ENCODE results near the gene THADA.
"Not testable (repeated sequence)": the region's sequence is repeated elsewhere in the genome, so short reads cannot be mapped to it uniquely, and the experiment has no call there.

Gene THADA

GRCh38 chr2:43412114-43412753, 183.6 kb downstream of the THADA start:
- no peak for DNase-seq (ENCODE audit: low read depth)

GRCh38 chr2:43410055-43410604, 185.7 kb downstream of the THADA start:
- DNase-seq (ENCODE audit: low read depth) = no peak

GRCh38 chr2:43408407-43409160, 187.3 kb downstream of the THADA start:
- no peak for DNase-seq (ENCODE audit: low read depth)

GRCh38 chr2:43407935-43408334, 187.9 kb downstream of the THADA start:
- no peak for DNase-seq (ENCODE audit: low read depth)

DNA sequence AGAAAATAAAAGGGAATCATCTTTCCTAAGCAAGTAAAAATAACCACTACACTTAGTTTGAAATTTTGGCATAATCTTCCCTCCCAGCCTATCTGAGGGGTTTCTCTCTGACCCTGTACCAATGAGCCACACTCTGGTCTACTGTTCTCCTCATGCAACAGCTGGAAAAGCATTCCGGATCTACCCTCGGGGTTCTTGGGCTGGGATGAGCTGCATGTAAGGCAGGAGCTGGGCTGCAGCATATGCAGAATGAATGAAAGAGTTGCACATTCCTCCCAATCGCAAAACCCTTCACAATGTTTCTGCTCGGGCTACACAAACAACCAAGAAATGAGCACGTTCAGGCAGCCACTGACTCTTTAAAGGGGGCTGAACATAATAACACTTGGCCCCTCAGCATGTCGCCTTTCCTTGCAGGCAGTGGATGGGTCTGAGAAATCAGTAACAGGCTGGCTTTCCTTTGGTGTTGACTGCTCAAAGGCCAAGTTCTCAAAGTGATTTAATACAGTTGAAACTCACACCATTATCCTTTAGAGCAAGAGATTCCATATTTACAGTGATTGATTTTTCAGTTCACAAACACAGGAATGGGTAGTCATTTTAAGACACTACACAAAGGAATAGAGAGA, 189.1 kb downstream of the THADA start:
- DNase-seq (ENCODE audit: low read depth) = no peak

DNA sequence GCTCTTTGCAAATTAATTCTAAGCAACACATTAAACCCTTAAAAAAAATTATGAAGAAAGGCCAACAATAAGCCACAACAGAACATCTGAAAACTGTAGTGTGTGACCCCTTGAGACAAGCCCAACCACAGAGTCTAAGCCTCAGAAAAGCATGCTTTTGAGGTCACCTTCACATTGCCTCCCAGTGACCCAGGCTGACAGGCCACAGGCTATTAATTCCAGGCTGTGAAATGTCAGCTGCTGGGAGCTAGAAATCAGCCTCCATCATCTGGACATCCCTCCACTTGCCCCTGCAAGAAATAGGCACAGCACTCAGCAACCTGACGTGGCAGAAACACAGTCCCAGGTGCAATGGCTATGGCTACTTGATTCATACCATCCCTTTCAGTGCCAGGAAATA, 190.0 kb downstream of the THADA start:
- no peak for DNase-seq (ENCODE audit: low read depth)

DNA sequence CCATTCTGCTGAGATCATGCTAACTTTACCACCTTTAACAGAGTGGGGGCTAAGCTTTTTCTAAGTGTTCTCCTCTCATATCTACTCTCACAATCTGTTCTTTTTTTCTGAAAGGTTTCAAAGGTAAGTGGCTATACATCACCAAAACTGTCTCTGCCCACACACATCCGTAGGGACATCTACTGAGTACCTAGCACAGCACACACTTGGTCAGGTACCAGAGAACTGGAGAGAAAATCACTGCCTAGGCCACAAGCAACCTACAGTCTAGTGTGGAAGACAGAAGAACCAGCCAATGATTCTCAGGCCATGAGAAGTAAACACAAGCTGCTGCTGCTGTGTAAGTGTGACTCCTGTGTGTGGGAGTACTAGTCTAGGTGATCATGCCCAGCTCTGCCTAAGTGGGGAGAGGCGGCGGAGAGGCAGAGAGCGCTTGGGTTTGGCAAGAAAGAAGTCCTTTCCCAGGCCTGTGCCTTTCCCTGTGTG, 193.3 kb downstream of the THADA start:
- DNase-seq (ENCODE audit: low read depth) = no peak

- no peak for DNase-seq (ENCODE audit: low read depth)
Measured at GRCh38 chr2:43402002-43402401, 193.8 kb downstream of the THADA start.

DNA sequence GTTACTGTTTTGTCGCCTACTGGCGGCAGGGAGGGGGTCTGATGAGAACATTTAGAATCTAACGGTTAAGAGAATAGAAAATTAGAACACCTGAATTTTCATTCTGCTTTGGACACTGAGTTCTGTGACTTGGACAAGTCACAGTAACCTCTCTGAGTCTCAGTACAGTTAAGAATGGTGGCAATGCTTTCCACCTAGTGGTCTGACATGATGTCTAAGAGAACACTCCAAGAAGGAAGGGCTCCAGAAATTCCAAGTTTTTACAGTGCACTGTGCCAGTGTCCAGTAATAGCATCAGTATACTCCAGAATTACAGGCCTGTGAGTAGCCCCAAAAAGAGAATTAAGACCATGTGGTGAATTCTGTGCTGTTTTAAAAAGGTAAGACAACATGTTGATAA, 195.3 kb downstream of the THADA start:
- DNase-seq (ENCODE audit: low read depth) = no peak

GRCh38 chr2:43399515-43400264, 196.1 kb downstream of the THADA start:
- DNase-seq (ENCODE audit: low read depth) = no peak

DNA sequence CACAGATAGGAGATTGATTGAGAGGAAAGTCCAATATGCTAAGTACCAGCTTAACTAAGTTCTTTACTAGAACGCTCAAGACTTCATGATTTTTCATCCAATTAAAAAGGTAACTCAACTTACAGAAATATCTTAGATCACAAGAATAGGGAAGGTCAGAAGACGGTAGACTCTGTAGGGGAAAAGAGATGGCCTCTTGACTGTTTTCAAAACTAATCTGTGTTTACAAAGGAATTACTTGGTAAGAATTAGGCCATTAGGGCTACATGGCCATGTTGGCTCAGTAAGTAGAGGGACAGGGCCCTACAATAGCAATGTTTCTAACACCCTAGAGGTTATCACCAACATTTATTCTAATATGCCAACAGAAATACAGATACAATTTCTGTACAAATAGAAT, 196.7 kb downstream of the THADA start:
- no peak for DNase-seq (ENCODE audit: low read depth)

GRCh38 chr2:43397821-43398220, 198.0 kb downstream of the THADA start:
- DNase-seq (ENCODE audit: low read depth) = no peak

GRCh38 chr2:43397411-43397810, 198.4 kb downstream of the THADA start:
- no peak for DNase-seq (ENCODE audit: low read depth)

DNA sequence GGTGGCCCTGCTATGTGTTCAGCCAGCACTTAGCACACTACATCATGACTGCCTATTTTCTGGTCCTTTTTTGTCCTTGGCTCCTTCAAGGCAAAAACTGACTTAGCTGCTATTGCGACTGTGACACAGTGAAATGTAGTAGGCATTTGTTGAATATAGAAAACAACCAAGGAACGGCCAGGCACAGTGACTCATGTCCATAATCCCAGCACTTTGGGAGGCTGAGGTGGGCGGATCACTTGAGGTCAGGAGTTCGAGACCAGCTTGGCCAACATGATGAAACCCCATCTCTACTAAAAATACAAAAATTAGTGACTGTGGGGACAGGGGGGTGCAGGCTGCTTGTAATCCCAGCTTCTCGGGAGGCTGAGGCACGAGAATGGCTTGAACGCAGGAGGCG, 199.5 kb downstream of the THADA start:
- not testable (repeated sequence) for DNase-seq (ENCODE audit: low read depth)

DNA sequence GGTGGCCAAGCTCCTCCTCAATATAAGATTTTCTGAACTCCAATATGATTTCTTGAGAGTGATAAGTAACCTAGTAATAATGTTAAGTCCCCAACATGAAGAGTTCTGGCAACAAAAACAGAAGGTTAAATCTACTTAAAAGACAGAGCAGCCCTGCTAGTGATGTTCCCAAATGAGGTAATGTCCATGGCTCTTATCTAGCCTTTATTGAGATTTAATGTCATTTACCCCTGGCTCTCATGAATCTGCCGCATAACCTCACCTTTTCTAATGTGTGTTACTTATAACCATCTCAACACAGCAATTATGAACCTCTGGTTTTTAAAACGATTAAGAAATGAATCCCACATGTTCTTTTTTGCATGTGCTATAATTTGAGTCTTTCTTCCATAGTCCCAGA, 201.9 kb downstream of the THADA start:
- no peak for DNase-seq (ENCODE audit: low read depth)

GRCh38 chr2:43391878-43392215, 204.0 kb downstream of the THADA start:
- DNase-seq (ENCODE audit: low read depth) = no peak

- no peak for DNase-seq (ENCODE audit: low read depth)
Measured at GRCh38 chr2:43391201-43391877, 204.5 kb downstream of the THADA start.

DNA sequence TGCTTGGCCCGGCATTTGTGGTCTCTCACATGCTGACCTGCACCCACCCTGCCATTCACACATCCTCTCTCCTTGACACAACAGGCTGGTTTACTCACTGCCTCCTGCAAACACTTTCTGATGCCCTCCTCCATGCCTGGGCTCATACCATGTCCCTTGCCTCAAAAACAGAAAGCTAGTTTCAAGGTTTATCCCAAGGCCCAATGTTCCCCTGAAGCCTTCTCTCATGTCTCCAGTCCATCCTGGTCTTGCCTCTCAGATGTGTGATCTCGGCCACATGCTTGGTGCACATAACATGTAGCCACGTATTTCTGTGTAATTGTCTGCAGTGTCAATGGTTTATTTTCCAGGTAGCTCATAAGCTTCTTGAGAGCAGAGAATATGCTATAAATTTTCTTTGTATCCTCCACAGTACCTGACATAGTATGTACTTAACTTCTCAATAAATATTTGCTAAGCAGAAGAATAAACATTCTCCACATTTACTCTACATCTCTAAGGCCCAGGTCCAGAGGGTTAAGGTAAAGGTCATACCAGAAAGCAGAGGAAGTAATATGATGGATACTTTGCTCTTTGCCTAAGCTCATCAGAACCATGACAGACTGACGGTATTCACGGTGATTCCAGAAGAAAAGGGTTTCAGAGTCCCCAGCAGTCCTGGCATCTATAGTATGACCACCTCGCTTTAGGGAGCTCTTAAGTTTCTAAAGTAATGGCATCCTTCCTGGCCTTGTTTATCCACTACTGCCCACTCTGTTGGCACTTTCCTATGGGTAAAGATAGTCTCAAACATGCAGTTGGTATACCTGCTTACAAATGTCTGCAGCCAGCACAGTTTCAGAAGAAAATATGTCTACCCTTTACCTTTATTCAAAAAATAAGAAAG, 206.0 kb downstream of the THADA start:
- DNase-seq (ENCODE audit: low read depth) = no peak

DNA sequence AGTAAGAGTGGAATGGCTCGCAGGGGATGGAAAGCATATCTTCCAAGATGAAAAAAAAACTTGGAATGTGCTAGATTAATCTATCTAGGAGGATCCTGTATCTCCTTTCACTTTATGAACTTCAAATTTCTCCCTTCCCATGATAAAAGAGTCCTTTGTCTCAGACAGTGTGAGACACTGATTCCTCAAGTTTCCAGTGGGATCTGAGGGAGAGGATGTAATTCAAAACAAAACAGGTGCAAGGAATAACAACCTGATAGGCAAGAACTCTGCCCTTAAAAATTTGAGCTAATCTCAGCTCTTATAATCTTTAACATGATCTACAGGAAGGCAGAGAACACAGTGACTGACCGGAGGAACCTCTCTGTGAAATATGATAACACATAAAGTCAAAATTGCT, 207.5 kb downstream of the THADA start:
- DNase-seq (ENCODE audit: low read depth) = no peak

All from T follicular helper cell (primary cell).